Measurements from ENCODE around the gene ADTRP. TPM values are rescaled to one million over a fixed set of nuclear protein-coding genes. Genes with fewer than 3 reads are reported as not detected.
A peak's percentile ranks its signal among the peaks of the same experiment; 100 is the strongest.

The ADTRP gene
- total RNA-seq, 4 donors from 2014 or later = 119 to 199 (median 181) TPM

- no peaks in the 10 kb centered on the region for H3K36me3 ChIP-seq
- intact Hi-C loops (cut with DNase I; ENCODE audit: low total_unique reads) = no loop called here
- DNase-seq = no peak
- H3K9me3 ChIP-seq = no peaks in the 10 kb centered on the region
- in situ Hi-C loops (cut with MboI; ENCODE audit: low pct_ligation_motif_present in 1 of 4, low pct_unique_long_range_greater_than_20kb in 1 of 4, low sequenced_read_pairs in 3 of 4) = loop anchor here in 1 of 4 donors (25.0 kb wide), 1 partner anchor 136 kb away; no protein-coding TSS in a partner anchor
- peaks cover 0 to 14% (median 7%) of the 10 kb centered on the region in 4 donors for H3K4me1 ChIP-seq
- H3K27me3 ChIP-seq = no peaks in the 10 kb centered on the region
- no peak overlapping the region for H3K27ac ChIP-seq
- 85 to 94% methylated on average over 3 to 6 of the region's 6 CpGs for WGBS, 2 donors (ENCODE audit: low coverage in 1 of 2)
- TF ChIP-seq POLR2A (IDR thresholded peaks at IDR 0.05) = no peak
- no peak for TF ChIP-seq POLR2AphosphoS5 (IDR thresholded peaks at IDR 0.05)
- no peak for TF ChIP-seq EP300 (IDR thresholded peaks at IDR 0.05; ENCODE audit: low read depth)
- TF ChIP-seq, protein P1, sequence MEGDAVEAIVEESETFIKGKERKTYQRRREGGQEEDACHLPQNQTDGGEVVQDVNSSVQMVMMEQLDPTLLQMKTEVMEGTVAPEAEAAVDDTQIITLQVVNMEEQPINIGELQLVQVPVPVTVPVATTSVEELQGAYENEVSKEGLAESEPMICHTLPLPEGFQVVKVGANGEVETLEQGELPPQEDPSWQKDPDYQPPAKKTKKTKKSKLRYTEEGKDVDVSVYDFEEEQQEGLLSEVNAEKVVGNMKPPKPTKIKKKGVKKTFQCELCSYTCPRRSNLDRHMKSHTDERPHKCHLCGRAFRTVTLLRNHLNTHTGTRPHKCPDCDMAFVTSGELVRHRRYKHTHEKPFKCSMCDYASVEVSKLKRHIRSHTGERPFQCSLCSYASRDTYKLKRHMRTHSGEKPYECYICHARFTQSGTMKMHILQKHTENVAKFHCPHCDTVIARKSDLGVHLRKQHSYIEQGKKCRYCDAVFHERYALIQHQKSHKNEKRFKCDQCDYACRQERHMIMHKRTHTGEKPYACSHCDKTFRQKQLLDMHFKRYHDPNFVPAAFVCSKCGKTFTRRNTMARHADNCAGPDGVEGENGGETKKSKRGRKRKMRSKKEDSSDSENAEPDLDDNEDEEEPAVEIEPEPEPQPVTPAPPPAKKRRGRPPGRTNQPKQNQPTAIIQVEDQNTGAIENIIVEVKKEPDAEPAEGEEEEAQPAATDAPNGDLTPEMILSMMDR (IDR thresholded peaks at IDR 0.05) = no peak
- no peak overlapping the region for H3K4me3 ChIP-seq
These were observed 77.0 kb downstream of the ADTRP start for GRCh38 chr6:11701573-11701972.

- H3K36me3 ChIP-seq = no peaks in the 10 kb centered on the region
- peaks cover 0 to 14% (median 7%) of the 10 kb centered on the region in 4 donors for H3K4me1 ChIP-seq
- in situ Hi-C loops (cut with MboI; ENCODE audit: low pct_ligation_motif_present in 1 of 4, low pct_unique_long_range_greater_than_20kb in 1 of 4, low sequenced_read_pairs in 3 of 4) (loop anchor here in 1 of 4 donors (25.0 kb wide), 1 partner anchor 137 kb away; no protein-coding TSS in a partner anchor), intact Hi-C loops (cut with DNase I; ENCODE audit: low total_unique reads) (no loop called here)
- DNase-seq = no peak
- TF ChIP-seq EP300 (IDR thresholded peaks at IDR 0.05; ENCODE audit: low read depth) (no peak), POLR2A (IDR thresholded peaks at IDR 0.05) (no peak)
- TF ChIP-seq, protein P1 (IDR thresholded peaks at IDR 0.05) = peak; percentile 48 to 55 (median 53)
- H3K27me3 ChIP-seq = no peaks in the 10 kb centered on the region
- WGBS, 2 donors (ENCODE audit: low coverage in 1 of 2) = 98 to 100% methylated on average over 2 of the region's 2 CpGs
- H3K4me3 ChIP-seq = no peak overlapping the region
- H3K9me3 ChIP-seq = no peaks in the 10 kb centered on the region
- no peak overlapping the region for H3K27ac ChIP-seq
These were observed 78.4 kb downstream of the ADTRP start for GRCh38 chr6:11700118-11700718.

- TF ChIP-seq EP300 (IDR thresholded peaks at IDR 0.05; ENCODE audit: low read depth) (no peak), POLR2A (IDR thresholded peaks at IDR 0.05) (no peak), POLR2AphosphoS5 (IDR thresholded peaks at IDR 0.05) (no peak)
- TF ChIP-seq, protein P1 (IDR thresholded peaks at IDR 0.05) = no peak
- Histone ChIP-seq H3K36me3 (no peaks in the 10 kb centered on the region), H3K9me3 (no peaks in the 10 kb centered on the region), H3K4me3 (no peak overlapping the region), H3K4me1 (peaks cover 0 to 14% (median 7%) of the 10 kb centered on the region in 4 donors), H3K27ac (no peak overlapping the region), H3K27me3 (no peaks in the 10 kb centered on the region)
- DNase-seq = no peak
- WGBS, 2 donors (ENCODE audit: low coverage in 1 of 2) = 36 to 40% methylated on average over 1 of the region's 1 CpG
- in situ Hi-C loops (cut with MboI; ENCODE audit: low pct_ligation_motif_present in 1 of 4, low pct_unique_long_range_greater_than_20kb in 1 of 4, low sequenced_read_pairs in 3 of 4) (no loop called here), intact Hi-C loops (cut with DNase I; ENCODE audit: low total_unique reads) (no loop called here)
These were observed 79.0 kb downstream of the ADTRP start for GRCh38 chr6:11699576-11699975.

GRCh38 chr6:11692451-11693376 lies 85.9 kb downstream of the ADTRP start:
- in situ Hi-C loops (cut with MboI; ENCODE audit: low pct_ligation_motif_present in 1 of 4, low pct_unique_long_range_greater_than_20kb in 1 of 4, low sequenced_read_pairs in 3 of 4) = no loop called here

More at GRCh38 chr6:11692451-11693376, 85.9 kb downstream of the ADTRP start:
- TF ChIP-seq POLR2A (IDR thresholded peaks at IDR 0.05) (no peak), EP300 (IDR thresholded peaks at IDR 0.05; ENCODE audit: low read depth) (no peak)
- TF ChIP-seq, protein P1 (IDR thresholded peaks at IDR 0.05) = no peak
- H3K4me3 ChIP-seq = no peak overlapping the region
- no peak overlapping the region for H3K27ac ChIP-seq
- H3K9me3 ChIP-seq = peaks cover 0 to 3% of the 10 kb centered on the region in 2 donors
- DNase-seq = no peak
- no peaks in the 10 kb centered on the region for H3K36me3 ChIP-seq
- intact Hi-C loops (cut with DNase I; ENCODE audit: low total_unique reads) = no loop called here
- H3K27me3 ChIP-seq = no peaks in the 10 kb centered on the region
- WGBS, 2 donors (ENCODE audit: low coverage in 1 of 2) = 73 to 81% methylated on average over 4 of the region's 4 CpGs
- H3K4me1 ChIP-seq = no peaks in the 10 kb centered on the region
